Hepatocyte (in vitro differentiated cells): ENCODE results near the gene FOXF1. TPM values are rescaled to one million over a fixed set of nuclear protein-coding genes. Genes with fewer than 3 reads are reported as not detected.

Source experiments
- DNase-seq: peaks from one replicate; pipeline ENCODE4 v3.0.0-alpha.2; 2016; ENCODE audit warnings: low spot score
- H2AFZ ChIP-seq: fragments of 200-600 bp; sonication (generic); 2 replicates; pipeline ENCODE4 v1.6.0; 2016; ENCODE audit warnings: antibody characterized with exemption, mild to moderate bottlenecking
- H3K27ac ChIP-seq: fragments of 200-600 bp; sonication (generic); 2 replicates; pipeline ENCODE4 v1.5.1; 2016; ENCODE audit warnings: mild to moderate bottlenecking
- H3K27me3 ChIP-seq: fragments of 200-600 bp; sonication (generic); 2 replicates; pipeline ENCODE4 v1.6.1; 2016
- H3K36me3 ChIP-seq: fragments of 200-600 bp; sonication (generic); replicated peaks from 2 replicates; pipeline ENCODE4 v1.5.1; 2016; ENCODE audit warnings: low read depth; ENCODE audit not compliant: insufficient read depth
- H3K4me1 ChIP-seq: fragments of 200-600 bp; sonication (generic); 2 replicates; pipeline ENCODE4 v1.5.1; 2016; ENCODE audit warnings: mild to moderate bottlenecking, moderate library complexity; ENCODE audit not compliant: insufficient read depth
- H3K4me2 ChIP-seq: fragments of 200-600 bp; sonication (generic); 2 replicates; pipeline ENCODE4 v1.6.0; 2016
- H3K4me3 ChIP-seq: fragments of 200-600 bp; sonication (generic); 2 replicates; pipeline ENCODE4 v1.5.1; 2016; ENCODE audit warnings: mild to moderate bottlenecking
- H3K79me2 ChIP-seq: fragments of 200-600 bp; sonication (generic); 2 replicates; pipeline ENCODE4 v1.6.0; 2017; ENCODE audit warnings: mild to moderate bottlenecking
- H3K9me2 ChIP-seq: fragments of 200-600 bp; sonication (generic); replicated peaks from 2 replicates; pipeline ENCODE4 v1.6.0; 2017; ENCODE audit warnings: mild to moderate bottlenecking; ENCODE audit not compliant: insufficient read depth
- H3K9me3 ChIP-seq: fragments of 200-600 bp; sonication (generic); 2 replicates; pipeline ENCODE4 v1.5.1; 2016; ENCODE audit warnings: low read depth, mild to moderate bottlenecking
- H4K20me1 ChIP-seq: fragments of 200-600 bp; sonication (generic); 2 replicates; pipeline ENCODE4 v1.6.0; 2016; ENCODE audit warnings: mild to moderate bottlenecking; ENCODE audit not compliant: insufficient read depth, poor library complexity, severe bottlenecking
- EZH2 ChIP-seq: fragments of 200-600 bp; sonication (generic); IDR thresholded peaks from 2 replicates; pipeline ENCODE4 v1.6.1; 2016; ENCODE audit warnings: antibody characterized with exemption, mild to moderate bottlenecking, borderline replicate concordance
- EZH2phosphoT487 ChIP-seq: fragments of 200-600 bp; sonication (generic); IDR thresholded peaks from one replicate; pipeline ENCODE4 v1.6.1; 2018; ENCODE audit warnings: antibody characterized with exemption, mild to moderate bottlenecking, low read depth, moderate library complexity; ENCODE audit not compliant: unreplicated experiment, severe bottlenecking
- whole genome bisulfite sequencing: methylation state at CpG from one replicate; pipeline ENCODE4 v1.1.6; 2016; ENCODE audit warnings: low lambda C conversion rate; ENCODE audit errors: missing lambda C conversion rate; 5-methylcytosine and 5-hydroxymethylcytosine counted together
- polyA plus RNA-seq: library from polyadenylated mRNA; unstranded; fragments of >200 nt; fragmentation: Nextera tagmentation; extraction: Ambion mirVana; gene quantifications from 2 replicates; pipeline ENCODE4 v1.2.1, GENCODE V29; 2016
- total RNA-seq: library from RNA; depleted of rRNA; stranded (reverse); fragments of >200 nt; gene quantifications from 2 replicates; pipeline ENCODE4 v1.2.3, GENCODE V29; 2014
- TF ChIP-seq, protein P1 (sequence below): fragments of 200-600 bp; sonication (generic); IDR thresholded peaks from 2 replicates; pipeline ENCODE4 v1.5.1; 2016; ENCODE audit warnings: antibody characterized with exemption, mild to moderate bottlenecking; ENCODE audit not compliant: poor library complexity

The FOXF1 gene
- total and polyA plus RNA-seq, 2 experiments from 2014 or later, result 26.8 to 37.4 TPM

DNA sequence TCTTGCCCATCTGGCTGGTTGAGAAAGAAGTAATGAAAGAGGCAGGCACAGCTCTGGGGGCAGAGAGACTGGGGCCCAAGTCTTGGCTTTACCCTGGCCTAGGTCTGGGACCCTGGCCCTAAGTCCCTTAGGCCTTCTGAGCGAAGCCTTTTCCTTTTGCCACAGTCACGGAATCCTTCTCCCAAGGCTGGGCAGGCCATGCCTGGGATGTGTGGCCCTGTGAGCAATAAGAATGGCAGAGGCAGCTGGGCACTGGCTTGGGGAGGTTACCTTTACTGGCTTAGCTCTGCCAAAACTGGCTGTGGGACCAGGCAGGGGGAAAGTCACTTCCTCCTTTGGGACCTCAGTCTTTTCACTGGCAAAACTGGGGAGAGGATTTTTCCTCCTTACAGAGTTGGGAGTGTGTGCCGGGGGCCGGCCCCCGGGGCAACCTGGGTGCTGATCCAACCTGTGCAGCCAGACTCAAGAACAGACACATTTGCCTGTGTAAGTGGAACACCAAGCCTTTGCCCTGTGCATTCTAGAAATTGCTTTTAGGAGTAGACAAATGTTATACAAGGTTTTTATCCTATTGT is 12.9 kb downstream of the FOXF1 start:
- 69% methylated on average over 5 of the region's 5 CpGs for WGBS
- H3K79me2 ChIP-seq, result no peaks in the 10 kb centered on the region

DNA sequence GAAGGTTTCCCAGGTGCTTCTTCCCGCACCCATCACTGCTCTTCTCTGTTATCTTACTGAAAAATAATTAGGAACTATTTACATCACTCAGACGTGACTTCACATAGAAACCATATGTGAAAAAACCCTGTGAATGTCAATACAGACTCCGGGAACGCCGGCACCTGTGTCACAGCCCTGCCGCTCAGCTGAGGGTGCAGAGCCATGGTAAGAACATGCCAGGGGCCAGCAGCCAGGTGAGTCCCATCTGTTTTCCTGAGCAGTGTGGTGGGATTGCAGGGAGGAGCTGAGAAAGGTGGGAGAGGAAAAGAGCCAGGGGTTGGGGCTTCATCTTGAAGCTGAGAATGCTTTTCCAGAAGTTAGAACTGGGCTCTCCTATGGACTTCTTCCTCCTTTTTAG is 13.7 kb downstream of the FOXF1 start:
- Histone ChIP-seq H4K20me1 (no peaks in the 10 kb centered on the region), H2AFZ (no peak overlapping the region), H3K9me3 (no peaks in the 10 kb centered on the region), H3K4me3 (no peak overlapping the region), H3K4me1 (peaks cover 6% of the 10 kb centered on the region), H3K27me3 (peaks cover 12% of the 10 kb centered on the region), H3K9me2 (no peaks in the 10 kb centered on the region), H3K36me3 (no peaks in the 10 kb centered on the region), H3K27ac (no peak overlapping the region), H3K4me2 (no peak overlapping the region), H3K79me2 (no peaks in the 10 kb centered on the region)
- WGBS, result 74% methylated on average over 6 of the region's 6 CpGs
- DNase-seq, result no peak
- TF ChIP-seq EZH2 (no peak), EZH2phosphoT487 (no peak)
- TF ChIP-seq, protein P1, sequence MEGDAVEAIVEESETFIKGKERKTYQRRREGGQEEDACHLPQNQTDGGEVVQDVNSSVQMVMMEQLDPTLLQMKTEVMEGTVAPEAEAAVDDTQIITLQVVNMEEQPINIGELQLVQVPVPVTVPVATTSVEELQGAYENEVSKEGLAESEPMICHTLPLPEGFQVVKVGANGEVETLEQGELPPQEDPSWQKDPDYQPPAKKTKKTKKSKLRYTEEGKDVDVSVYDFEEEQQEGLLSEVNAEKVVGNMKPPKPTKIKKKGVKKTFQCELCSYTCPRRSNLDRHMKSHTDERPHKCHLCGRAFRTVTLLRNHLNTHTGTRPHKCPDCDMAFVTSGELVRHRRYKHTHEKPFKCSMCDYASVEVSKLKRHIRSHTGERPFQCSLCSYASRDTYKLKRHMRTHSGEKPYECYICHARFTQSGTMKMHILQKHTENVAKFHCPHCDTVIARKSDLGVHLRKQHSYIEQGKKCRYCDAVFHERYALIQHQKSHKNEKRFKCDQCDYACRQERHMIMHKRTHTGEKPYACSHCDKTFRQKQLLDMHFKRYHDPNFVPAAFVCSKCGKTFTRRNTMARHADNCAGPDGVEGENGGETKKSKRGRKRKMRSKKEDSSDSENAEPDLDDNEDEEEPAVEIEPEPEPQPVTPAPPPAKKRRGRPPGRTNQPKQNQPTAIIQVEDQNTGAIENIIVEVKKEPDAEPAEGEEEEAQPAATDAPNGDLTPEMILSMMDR, result no peak

More for the DNA sequence above, 12.9 kb downstream of the FOXF1 start:
- H3K27me3 ChIP-seq, result peaks cover 17% of the 10 kb centered on the region
- H3K4me1 ChIP-seq, result peaks cover 6% of the 10 kb centered on the region
- no peaks in the 10 kb centered on the region for H4K20me1 ChIP-seq
- no peak for DNase-seq
- H3K4me3 ChIP-seq, result no peak overlapping the region
- no peaks in the 10 kb centered on the region for H3K9me2 ChIP-seq
- no peaks in the 10 kb centered on the region for H3K9me3 ChIP-seq
- no peak overlapping the region for H3K4me2 ChIP-seq
- H2AFZ ChIP-seq, result no peak overlapping the region
- TF ChIP-seq EZH2phosphoT487, result no peak
- TF ChIP-seq, protein P1, result no peak
- no peak for TF ChIP-seq EZH2
- no peak overlapping the region for H3K27ac ChIP-seq
- no peaks in the 10 kb centered on the region for H3K36me3 ChIP-seq

DNA sequence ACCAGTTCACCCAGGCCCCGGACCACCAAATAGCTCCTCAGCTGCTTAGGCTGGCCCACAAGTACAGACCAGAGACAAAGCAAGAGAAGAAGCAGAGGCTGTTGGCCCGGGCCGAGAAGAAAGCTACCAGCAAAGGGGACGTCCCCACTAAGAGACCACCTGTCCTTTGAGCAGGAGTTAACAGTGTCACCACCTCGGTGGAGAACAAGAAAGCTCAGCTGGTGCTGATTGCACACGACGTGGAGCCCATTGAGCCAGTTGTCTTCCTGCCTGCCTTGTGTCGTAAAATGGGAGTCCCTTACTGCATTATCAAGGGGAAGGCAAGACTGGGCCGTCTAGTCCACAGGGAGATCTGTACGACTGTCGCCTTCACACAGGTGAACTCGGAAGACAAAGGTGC is 15.4 kb downstream of the FOXF1 start:
- Histone ChIP-seq H3K27ac (no peak overlapping the region), H3K27me3 (peaks cover 4% of the 10 kb centered on the region), H3K79me2 (no peaks in the 10 kb centered on the region), H3K4me3 (no peak overlapping the region), H3K9me3 (no peaks in the 10 kb centered on the region), H3K4me2 (no peak overlapping the region), H2AFZ (no peak overlapping the region), H3K4me1 (no peaks in the 10 kb centered on the region), H4K20me1 (no peaks in the 10 kb centered on the region), H3K9me2 (no peaks in the 10 kb centered on the region), H3K36me3 (no peaks in the 10 kb centered on the region)
- 59% methylated on average over 12 of the region's 12 CpGs for WGBS
- TF ChIP-seq EZH2 (no peak), EZH2phosphoT487 (no peak)
- TF ChIP-seq, protein P1, result no peak
- DNase-seq, result no peak
